GM12875 (cell line): ENCODE measurements around the gene PRM1.

Experiments used
- H3K4me3 ChIP-seq: one replicate; pipeline ENCODE4 v1.5.1; 2011; ENCODE audit warnings: low read depth, low read length, control low read depth
- CTCF ChIP-seq: IDR thresholded peaks from 2 replicates; pipeline ENCODE4 v1.5.1; 2011; ENCODE audit warnings: low read depth, mild to moderate bottlenecking, control low read depth, inconsistent platforms, low read length, moderate library complexity, borderline replicate concordance; ENCODE audit not compliant: insufficient read depth

The PRM1 gene

GRCh38 chr16:11283820-11284248 lies 2.7 kb upstream of the PRM1 start:
- no peak for TF ChIP-seq CTCF
- H3K4me3 ChIP-seq = no peak overlapping the region

GRCh38 chr16:11278681-11279628 lies 2.2 kb downstream of the PRM1 start:
- TF ChIP-seq CTCF = no peak
- no peak overlapping the region for H3K4me3 ChIP-seq

DNA sequence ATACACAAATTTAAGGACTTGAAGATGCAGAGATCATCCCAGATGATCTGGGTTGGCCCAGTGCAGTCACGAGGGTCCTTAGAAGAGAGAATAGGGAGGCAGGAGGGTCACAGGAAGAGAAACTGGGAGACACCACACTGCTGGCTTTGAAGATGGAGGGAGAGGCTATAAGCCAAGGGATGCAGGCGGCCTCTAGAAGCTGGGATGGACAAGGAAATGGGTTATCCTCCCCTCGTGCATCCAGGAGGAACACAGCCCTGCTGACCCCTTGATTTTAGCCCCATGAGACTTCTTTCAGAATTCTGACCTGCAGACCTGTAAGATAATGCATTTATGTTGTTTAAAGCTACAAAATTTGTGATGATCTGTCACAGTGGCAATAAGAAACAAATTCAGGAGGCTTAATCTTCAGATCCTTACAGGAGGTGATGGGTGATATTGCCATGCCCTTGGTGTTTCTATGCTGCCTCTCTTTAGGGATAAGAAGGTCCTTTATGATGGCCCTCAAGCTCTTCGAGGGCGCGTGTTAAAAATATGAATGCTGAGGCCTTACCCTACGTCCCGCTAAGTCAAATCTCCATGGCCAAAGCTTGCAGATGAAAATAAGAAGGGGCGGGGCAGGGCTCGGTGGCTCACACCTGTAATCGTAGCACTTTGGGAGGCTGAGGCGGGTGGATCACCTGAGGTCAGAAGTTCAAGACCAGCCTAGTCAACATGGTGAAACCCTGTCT lies 3.4 kb downstream of the PRM1 start:
- no peak overlapping the region for H3K4me3 ChIP-seq
- no peak for TF ChIP-seq CTCF

- TF ChIP-seq CTCF = no peak
- H3K4me3 ChIP-seq = no peak overlapping the region
Observed at GRCh38 chr16:11276896-11277593, 4.1 kb downstream of the PRM1 start.

DNA sequence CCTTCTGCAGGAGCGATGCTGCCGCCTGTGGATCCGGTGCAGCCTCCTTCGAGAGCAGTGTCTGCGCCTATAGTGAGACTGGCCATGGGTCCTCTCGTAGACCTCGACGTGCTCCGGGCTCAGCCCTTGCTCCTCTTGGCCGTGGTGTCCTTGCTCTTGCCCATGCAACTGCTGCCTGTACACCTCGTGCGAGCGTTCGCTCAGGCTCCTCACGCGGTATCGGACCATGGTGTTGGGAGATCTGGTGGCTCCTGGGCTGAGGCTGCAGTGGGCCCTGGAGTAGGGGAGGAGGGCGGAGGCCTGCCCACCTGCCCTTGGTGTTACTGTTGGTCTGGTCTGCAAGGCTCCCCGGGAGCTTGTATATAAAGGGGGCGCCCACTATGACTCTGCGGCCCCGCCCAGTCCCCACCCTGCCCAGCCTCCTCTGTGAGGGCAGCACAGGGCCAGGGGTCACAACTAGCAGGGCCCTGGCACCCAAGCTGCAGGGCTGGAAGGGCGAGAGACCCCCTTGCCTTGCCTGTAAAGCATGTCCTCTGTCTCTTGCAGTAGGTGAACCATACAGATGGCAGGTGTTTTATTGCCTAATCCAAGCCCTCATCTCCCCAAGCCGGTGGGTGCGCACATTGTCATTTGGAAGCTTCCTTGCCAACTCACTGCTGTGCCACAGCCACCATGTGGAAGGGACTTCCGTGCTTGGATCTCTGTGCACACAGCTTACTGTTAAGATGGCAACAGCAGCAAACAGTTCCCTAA lies 4.8 kb downstream of the PRM1 start, which contains the start of gene PRM2:
TSS of gene PRM2 (minus strand) at position 338 of the 753 bp plus-strand sequence. CDS start at position 228, 110 bp downstream.
- no peak within 1 kb of the TSS for H3K4me3 ChIP-seq
- TF ChIP-seq CTCF = no peak

- no peak for TF ChIP-seq CTCF
- H3K4me3 ChIP-seq = no peak overlapping the region
Observed at GRCh38 chr16:11274964-11275363, 6.2 kb downstream of the PRM1 start.
